Heart left ventricle (tissue), 13 donors: ENCODE data around the gene LRFN4.

Source experiments
- CTCF ChIP-seq, 12 donors: fragments of 200-600 bp; sonication (generic) in 4 of 12; IDR thresholded peaks; one replicate each; pipeline versions ENCODE4 v1.5.0 to v1.8.0; 2018 to 2022; ENCODE audit warnings: antibody characterized with exemption in 12 of 12, mild to moderate bottlenecking in 5 of 12
- POLR2A ChIP-seq, 2 donors: fragments of 450-650 bp; IDR thresholded peaks; one replicate each; pipeline ENCODE4 v1.6.1; 2017; ENCODE audit warnings: antibody characterized with exemption in 2 of 2, mild to moderate bottlenecking in 2 of 2, moderate library complexity in 2 of 2
- donor health status: ischemic (EF 13 %, LVEDD 7.1; RV severe dilation, severe dysfunction).
- donor health status: DM: no; HTN: yes; CAD: no.
- donor health status: DM: no; HTN: no; CAD: no.
- donor health status: ischemic (EF 25% LVEDD 6.9; RV normal size, moderate dysfunction).
- donor health status: ischemic (EF 25% LVEDD 5.7; RV mildly dilated, moderate dysfunction).
- donor health status: ischemic (EF 35%, LVEDD 5.7; RV mildly dilated, moderate dysfunction).
- donor health status: nonischemic (EF 11% LVEDD 7.7; RV severe dilation, severe dysfunction).
- donor health status: DM: yes; HTN: yes; CAD: no.
- donor health status: PGD.
- donor health status: ischemic (EF 29% LVEDD 5.4; RV normal size, mild dysfunction).
- donor health status: nonischemic (EF 23%, LVEDD 6.1; RV moderate dilation, normal function).

GRCh38 chr11:66889960-66890359 lies 33.1 kb downstream of the LRFN4 start:
- TF ChIP-seq POLR2A (IDR thresholded peaks at IDR 0.05): no peak
- no peak for TF ChIP-seq CTCF (IDR thresholded peaks at IDR 0.05)
